GM18505 (cell line): Measurements from ENCODE around the gene NFIC.
"Not testable (repeated sequence)": the region's sequence is repeated elsewhere in the genome, so short reads cannot be mapped to it uniquely, and the experiment has no call there.

Experiments used
- ATAC-seq: cut with Tn5 transposase; IDR thresholded peaks from one replicate; pipeline ENCODE4 v1.9.1; 2021; ENCODE audit not compliant: unreplicated experiment
- POLR2A ChIP-seq: IDR thresholded peaks from 4 replicates; pipeline ENCODE4 v1.6.1; 2011; ENCODE audit warnings: borderline replicate concordance; ENCODE audit not compliant: insufficient read depth, insufficient read length; ENCODE audit errors: extremely low read depth

Gene NFIC

DNA sequence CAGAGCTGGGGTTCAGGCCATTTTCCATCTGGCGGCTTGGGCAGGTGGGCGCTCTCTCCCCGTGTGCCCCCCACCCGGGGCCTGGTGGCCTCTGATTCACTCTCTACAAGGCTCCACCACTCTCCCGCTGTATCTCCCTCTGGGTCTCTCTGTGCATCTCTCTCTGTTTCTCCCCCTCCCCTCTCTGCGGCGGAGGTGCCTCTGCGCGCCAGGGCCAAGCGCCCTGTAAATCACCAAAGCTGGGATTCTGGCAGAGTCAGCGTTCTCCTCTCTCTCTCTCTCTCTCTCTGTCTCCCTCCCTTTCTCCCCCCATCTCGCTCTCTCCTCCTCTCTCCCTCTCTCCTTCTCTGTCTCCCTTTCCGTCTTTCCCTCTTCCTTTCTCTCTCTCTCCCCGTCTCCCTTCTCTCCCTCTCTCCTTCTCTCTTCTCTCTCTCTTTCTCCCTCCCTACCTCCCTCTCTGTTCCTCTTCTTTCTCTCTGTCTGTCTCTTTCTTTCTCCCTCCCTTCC is 3.9 kb downstream of the NFIC start:
- TF ChIP-seq POLR2A, result no peak
- no peak for ATAC-seq

DNA sequence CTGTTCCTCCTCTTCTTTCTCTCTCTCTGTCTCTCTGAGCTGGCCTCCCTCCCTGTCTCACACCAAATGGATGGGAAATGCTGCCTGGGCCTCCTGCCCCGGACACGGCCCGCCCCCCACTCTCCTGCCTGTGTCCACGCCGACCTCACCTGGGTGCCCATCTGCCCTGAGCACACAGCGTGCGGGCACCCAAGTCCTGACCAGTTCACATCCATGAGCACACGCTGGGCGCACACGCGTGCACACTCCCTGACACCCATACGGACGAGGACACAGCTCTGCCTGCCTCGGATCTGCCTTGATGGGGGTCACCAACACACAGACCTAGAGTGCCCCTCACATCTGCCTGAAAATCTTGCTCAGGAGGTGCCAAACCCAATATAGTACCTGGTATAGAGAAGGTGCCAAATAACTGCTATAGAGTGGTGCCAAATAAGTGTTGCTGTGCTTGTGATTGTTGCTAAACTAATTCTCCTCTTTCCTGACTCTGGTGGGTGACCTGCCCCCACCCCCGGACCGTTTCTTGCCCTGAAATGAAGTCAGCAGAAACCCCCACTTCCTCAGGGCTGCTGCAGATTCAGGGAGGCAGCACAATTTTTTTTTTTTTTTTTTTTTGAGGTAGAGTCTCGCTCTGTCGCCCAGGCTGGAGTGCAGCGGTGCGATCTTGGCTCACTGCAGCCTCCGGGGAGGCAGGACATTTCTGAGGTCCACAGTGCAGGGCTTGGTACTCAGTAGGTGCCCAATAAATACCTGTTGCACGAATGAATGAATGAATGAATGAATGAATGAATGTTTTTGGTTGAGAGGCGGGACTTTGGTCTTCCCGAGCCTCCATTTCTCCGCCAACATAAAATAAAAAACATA is 4.6 kb downstream of the NFIC start:
- ATAC-seq, result no peak
- no peak for TF ChIP-seq POLR2A

DNA sequence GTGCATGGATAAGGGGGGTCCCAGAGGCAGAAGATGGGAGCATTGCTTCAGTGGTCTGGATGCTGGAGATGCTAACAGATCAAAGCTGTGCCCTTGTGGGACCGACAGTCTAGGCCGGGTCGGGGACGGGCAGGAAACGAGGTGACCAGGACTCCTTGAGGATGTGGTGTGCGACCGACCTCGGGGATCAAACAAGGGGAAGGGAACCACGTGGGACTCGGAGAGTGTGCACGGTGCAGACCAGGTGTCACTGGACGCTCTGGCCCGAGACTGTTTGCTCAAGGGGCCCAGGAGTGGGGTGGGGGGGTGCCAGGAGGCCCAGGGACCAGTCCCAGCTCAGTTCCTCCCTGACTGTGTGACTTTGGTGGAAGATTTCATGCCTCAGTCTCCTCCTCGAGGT is 6.0 kb downstream of the NFIC start:
- no peak for TF ChIP-seq POLR2A
- no peak for ATAC-seq

DNA sequence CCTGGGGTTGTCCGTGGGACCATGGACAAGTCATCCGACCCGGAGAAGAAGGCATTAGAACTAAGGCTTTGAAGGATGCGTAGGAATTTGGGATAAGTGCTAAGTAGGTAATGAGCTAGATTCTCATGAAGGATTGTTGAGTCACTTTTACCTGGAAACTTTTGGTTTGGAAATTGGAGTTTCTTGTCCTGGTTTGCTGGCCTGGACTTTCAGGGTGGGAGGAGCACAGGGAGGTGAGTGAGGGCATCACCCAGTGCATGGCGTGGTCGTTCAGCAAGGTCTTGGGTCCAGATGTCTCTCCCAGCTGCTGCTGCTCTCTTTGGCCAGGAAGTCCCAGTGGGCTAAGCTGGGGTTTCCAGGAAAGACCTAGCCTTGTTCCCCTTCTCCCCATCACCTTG is 7.6 kb downstream of the NFIC start:
- no peak for ATAC-seq
- TF ChIP-seq POLR2A, result no peak

- ATAC-seq, result no peak
- TF ChIP-seq POLR2A, result no peak
Measured at GRCh38 chr19:3374369-3375112, 8.2 kb downstream of the NFIC start.

GRCh38 chr19:3375221-3376090 is 9.1 kb downstream of the NFIC start:
- no peak for ATAC-seq
- no peak for TF ChIP-seq POLR2A

DNA sequence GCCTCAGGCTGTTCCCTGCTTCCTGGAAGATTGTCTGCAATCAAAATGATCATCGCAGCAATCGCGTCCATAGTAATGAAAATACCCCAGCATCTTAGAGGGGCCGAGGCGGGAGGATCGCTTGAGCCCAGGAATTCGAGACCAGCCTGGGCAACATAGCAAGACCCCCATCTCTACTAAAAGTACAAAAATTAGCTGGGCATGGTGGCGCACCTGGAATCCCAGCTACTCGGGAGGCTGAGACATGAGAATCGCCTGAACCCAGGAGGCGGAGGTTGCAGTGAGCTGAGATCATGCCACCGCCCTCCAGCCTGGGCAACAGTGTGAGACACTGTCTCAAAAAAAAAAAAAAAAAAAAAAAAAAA is 9.7 kb downstream of the NFIC start:
- not testable (repeated sequence) for ATAC-seq

- ATAC-seq, result no peak
- TF ChIP-seq POLR2A, result no peak
Measured at GRCh38 chr19:3378352-3379150, 12.2 kb downstream of the NFIC start.

- no peak for ATAC-seq
- no peak for TF ChIP-seq POLR2A
Measured at GRCh38 chr19:3380829-3381228, 14.4 kb downstream of the NFIC start.

DNA sequence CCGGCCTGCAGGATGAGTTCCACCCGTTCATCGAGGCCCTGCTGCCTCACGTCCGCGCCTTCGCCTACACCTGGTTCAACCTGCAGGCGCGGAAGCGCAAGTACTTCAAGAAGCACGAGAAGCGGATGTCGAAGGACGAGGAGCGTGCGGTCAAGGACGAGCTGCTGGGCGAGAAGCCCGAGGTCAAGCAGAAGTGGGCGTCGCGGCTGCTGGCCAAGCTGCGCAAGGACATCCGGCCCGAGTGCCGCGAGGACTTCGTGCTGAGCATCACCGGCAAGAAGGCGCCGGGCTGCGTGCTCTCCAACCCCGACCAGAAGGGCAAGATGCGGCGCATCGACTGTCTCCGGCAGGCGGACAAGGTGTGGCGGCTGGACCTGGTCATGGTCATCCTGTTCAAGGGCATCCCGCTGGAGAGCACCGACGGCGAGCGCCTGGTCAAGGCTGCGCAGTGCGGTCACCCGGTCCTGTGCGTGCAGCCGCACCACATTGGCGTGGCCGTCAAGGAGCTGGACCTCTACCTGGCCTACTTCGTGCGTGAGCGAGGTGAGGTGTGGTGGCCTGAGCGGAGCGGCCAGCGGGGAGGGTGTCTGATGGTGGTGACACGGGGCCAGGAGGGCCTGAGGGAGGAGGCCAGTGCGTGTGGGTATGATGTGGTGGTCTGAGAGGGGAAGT is 15.5 kb downstream of the NFIC start:
- no peak for TF ChIP-seq POLR2A
- ATAC-seq, result no peak

GRCh38 chr19:3382460-3383100 is 16.2 kb downstream of the NFIC start:
- ATAC-seq, result no peak
- TF ChIP-seq POLR2A, result no peak

- TF ChIP-seq POLR2A, result no peak
- ATAC-seq, result no peak
Measured at GRCh38 chr19:3383121-3383722, 16.8 kb downstream of the NFIC start.
